Heart left ventricle (tissue), 13 donors: Measurements from ENCODE around the gene UBXN1.

Source experiments
- CTCF ChIP-seq, 12 donors: fragments of 200-600 bp; sonication (generic) in 4 of 12; IDR thresholded peaks; one replicate each; pipeline versions ENCODE4 v1.5.0 to v1.8.0; 2018 to 2022; ENCODE audit warnings: antibody characterized with exemption in 12 of 12, mild to moderate bottlenecking in 5 of 12
- POLR2A ChIP-seq, 2 donors: fragments of 450-650 bp; IDR thresholded peaks; one replicate each; pipeline ENCODE4 v1.6.1; 2017; ENCODE audit warnings: antibody characterized with exemption in 2 of 2, mild to moderate bottlenecking in 2 of 2, moderate library complexity in 2 of 2
- donor health status: ischemic (EF 13 %, LVEDD 7.1; RV severe dilation, severe dysfunction).
- donor health status: DM: no; HTN: yes; CAD: no.
- donor health status: DM: no; HTN: no; CAD: no.
- donor health status: ischemic (EF 25% LVEDD 6.9; RV normal size, moderate dysfunction).
- donor health status: ischemic (EF 25% LVEDD 5.7; RV mildly dilated, moderate dysfunction).
- donor health status: ischemic (EF 35%, LVEDD 5.7; RV mildly dilated, moderate dysfunction).
- donor health status: nonischemic (EF 11% LVEDD 7.7; RV severe dilation, severe dysfunction).
- donor health status: DM: yes; HTN: yes; CAD: no.
- donor health status: PGD.
- donor health status: ischemic (EF 29% LVEDD 5.4; RV normal size, mild dysfunction).
- donor health status: nonischemic (EF 23%, LVEDD 6.1; RV moderate dilation, normal function).

DNA sequence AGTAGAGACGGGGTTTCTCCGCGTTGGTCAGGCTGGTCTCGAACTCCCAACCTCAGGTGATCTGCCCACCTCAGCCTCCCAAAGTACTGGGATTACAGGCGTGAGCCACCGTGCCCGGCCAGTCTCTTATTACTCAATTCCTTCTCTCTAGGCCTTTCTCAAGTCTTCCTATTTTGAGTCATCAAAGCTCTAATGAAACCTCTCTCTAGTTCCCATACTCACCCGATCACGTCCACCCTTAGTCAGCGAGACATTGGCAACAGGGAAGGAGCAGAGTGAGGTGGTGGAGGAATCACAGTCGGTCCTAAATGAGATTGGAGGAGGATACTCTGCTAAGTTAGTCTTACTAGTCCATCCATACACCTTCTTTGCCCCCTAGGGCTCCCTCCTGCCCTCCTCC, 23.4 kb upstream of the UBXN1 start:
- TF ChIP-seq CTCF (IDR thresholded peaks at IDR 0.05), result no peak
- TF ChIP-seq POLR2A (IDR thresholded peaks at IDR 0.05), result no peak
